DOHH2 (cell line): ENCODE results near the gene TINAGL1.

ENCODE experiments used
- H3F3A ChIP-seq: fragments of 200-600 bp; sonication (generic), shearing (Covaris generic); 2 replicates; pipeline ENCODE4 v1.6.0; 2016; ENCODE audit warnings: antibody characterized with exemption, mild to moderate bottlenecking; ENCODE audit not compliant: control insufficient read depth, insufficient read depth
- H3K27ac ChIP-seq: fragments of 200-600 bp; sonication (generic); 2 replicates; pipeline ENCODE4 v1.5.1; 2014; ENCODE audit warnings: low read depth, mild to moderate bottlenecking, low read length, moderate library complexity
- H3K27me3 ChIP-seq: fragments of 200-600 bp; sonication (generic); 2 replicates; pipeline ENCODE4 v1.6.1; 2014; ENCODE audit warnings: mild to moderate bottlenecking, low read length, mixed read lengths; ENCODE audit not compliant: control insufficient read depth
- H3K36me3 ChIP-seq: fragments of 200-600 bp; sonication (generic); 2 replicates; pipeline ENCODE4 v1.6.1; 2014; ENCODE audit warnings: mild to moderate bottlenecking, low read length, moderate library complexity, mixed read lengths; ENCODE audit not compliant: control insufficient read depth
- H3K4me1 ChIP-seq: fragments of 200-600 bp; sonication (generic); 2 replicates; pipeline ENCODE4 v1.6.1; 2014; ENCODE audit warnings: mild to moderate bottlenecking, low read length, mixed read lengths; ENCODE audit not compliant: control insufficient read depth
- H3K4me2 ChIP-seq: fragments of 200-600 bp; sonication (generic); 2 replicates; pipeline ENCODE4 v1.6.0; 2014; ENCODE audit warnings: mild to moderate bottlenecking, low read length, moderate library complexity
- H3K4me3 ChIP-seq: fragments of 200-600 bp; sonication (generic); 2 replicates; pipeline ENCODE4 v1.5.1; 2014; ENCODE audit warnings: mild to moderate bottlenecking, low read length, mixed read lengths
- H3K79me2 ChIP-seq: fragments of 200-600 bp; sonication (generic); 2 replicates; pipeline ENCODE4 v1.6.1; 2014; ENCODE audit warnings: mild to moderate bottlenecking, low read length, mixed read lengths; ENCODE audit not compliant: control insufficient read depth
- H3K9me2 ChIP-seq: fragments of 200-600 bp; sonication (generic); replicated peaks from 2 replicates; pipeline ENCODE4 v1.6.1; 2014; ENCODE audit warnings: mild to moderate bottlenecking, low read length, mixed read lengths; ENCODE audit not compliant: control insufficient read depth
- H3K9me3 ChIP-seq: fragments of 200-600 bp; sonication (generic); 2 replicates; pipeline ENCODE4 v1.6.1; 2014; ENCODE audit warnings: antibody characterized with exemption, low read length, mixed read lengths; ENCODE audit not compliant: control insufficient read depth, insufficient read depth
- H4K20me1 ChIP-seq: fragments of 200-600 bp; sonication (generic); 2 replicates; pipeline ENCODE4 v1.6.0; 2014; ENCODE audit warnings: low read depth, mild to moderate bottlenecking, antibody characterized with exemption, low read length, moderate library complexity; ENCODE audit not compliant: control insufficient read depth, insufficient read depth
- EZH2phosphoT487 ChIP-seq: fragments of 200-600 bp; sonication (generic); IDR thresholded peaks from 2 replicates; pipeline ENCODE4 v1.6.1; 2017; ENCODE audit warnings: borderline replicate concordance, mild to moderate bottlenecking, antibody characterized with exemption, low read length, moderate library complexity, mixed read lengths
- TF ChIP-seq, protein P1 (sequence below): fragments of 200-600 bp; sonication (generic); IDR thresholded peaks from one replicate; pipeline ENCODE4 v1.5.1; 2014; ENCODE audit warnings: antibody characterized with exemption, mild to moderate bottlenecking, low read depth, low read length; ENCODE audit not compliant: poor library complexity, severe bottlenecking

The TINAGL1 gene

DNA sequence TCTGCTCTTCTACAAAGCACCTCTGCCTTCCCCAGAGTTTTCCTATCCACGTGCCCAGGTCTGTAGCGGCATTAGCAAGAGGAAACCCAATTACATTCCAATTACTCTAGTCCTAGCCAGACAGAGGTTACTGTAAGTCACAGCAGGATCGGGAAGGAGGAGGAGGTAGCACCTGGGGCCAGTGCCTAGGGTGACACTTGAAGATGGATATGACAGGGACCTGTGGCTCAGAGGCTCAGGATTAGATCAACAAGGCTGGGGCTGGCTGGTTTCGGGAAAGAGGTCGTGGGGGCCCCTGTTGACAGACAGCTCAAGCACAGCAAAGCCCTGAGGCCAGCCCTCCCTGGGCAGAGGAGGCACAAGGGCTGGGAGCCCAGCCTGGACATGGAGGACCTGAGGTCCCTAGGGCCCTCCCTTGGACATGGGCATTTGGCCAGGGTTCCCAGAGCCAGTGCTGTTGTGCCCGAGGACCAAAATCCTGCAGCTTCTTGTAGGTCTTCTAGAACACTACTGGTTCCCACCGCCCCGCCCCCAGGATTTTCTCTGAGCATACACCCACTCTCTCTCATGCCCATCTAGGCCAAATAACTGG lies 38.2 kb downstream of the TINAGL1 start:
- Histone ChIP-seq H3K27ac (no peak overlapping the region), H3K27me3 (peaks cover 20% of the 10 kb centered on the region), H3K4me3 (no peak overlapping the region), H3K36me3 (no peaks in the 10 kb centered on the region), H3K4me1 (peaks cover 9% of the 10 kb centered on the region), H3K9me3 (no peaks in the 10 kb centered on the region), H3K9me2 (no peaks in the 10 kb centered on the region), H3K4me2 (no peak overlapping the region), H4K20me1 (no peaks in the 10 kb centered on the region), H3K79me2 (no peaks in the 10 kb centered on the region), H3F3A (0 out of 2 replicates have a peak, but pooled peaks cover 4% of the 10 kb centered on the region)
- TF ChIP-seq EZH2phosphoT487, result no peak
- TF ChIP-seq, protein P1, sequence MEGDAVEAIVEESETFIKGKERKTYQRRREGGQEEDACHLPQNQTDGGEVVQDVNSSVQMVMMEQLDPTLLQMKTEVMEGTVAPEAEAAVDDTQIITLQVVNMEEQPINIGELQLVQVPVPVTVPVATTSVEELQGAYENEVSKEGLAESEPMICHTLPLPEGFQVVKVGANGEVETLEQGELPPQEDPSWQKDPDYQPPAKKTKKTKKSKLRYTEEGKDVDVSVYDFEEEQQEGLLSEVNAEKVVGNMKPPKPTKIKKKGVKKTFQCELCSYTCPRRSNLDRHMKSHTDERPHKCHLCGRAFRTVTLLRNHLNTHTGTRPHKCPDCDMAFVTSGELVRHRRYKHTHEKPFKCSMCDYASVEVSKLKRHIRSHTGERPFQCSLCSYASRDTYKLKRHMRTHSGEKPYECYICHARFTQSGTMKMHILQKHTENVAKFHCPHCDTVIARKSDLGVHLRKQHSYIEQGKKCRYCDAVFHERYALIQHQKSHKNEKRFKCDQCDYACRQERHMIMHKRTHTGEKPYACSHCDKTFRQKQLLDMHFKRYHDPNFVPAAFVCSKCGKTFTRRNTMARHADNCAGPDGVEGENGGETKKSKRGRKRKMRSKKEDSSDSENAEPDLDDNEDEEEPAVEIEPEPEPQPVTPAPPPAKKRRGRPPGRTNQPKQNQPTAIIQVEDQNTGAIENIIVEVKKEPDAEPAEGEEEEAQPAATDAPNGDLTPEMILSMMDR, result no peak

DNA sequence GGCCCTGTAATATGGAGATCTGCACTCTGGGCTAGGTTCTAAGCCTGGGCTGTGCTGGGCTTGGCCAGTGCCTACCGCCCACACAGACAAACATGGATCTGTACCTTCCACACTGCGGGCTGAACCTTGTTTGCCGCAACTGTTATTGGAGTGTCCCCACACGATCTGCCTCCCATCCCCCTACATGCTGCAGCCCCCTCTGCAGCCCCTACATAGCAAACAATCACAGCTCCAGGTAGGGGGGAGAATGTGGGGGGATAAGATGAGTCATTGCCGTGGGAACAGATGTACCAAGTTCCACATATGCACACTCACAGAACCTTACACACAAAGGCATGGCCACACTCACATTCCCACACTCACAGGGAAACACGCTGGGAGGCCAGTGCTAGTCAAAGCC lies 39.1 kb downstream of the TINAGL1 start:
- H4K20me1 ChIP-seq, result no peaks in the 10 kb centered on the region
- TF ChIP-seq EZH2phosphoT487, result no peak
- TF ChIP-seq, protein P1, result no peak
- H3F3A ChIP-seq, result no peaks in the 10 kb centered on the region
- no peaks in the 10 kb centered on the region for H3K36me3 ChIP-seq
- no peak overlapping the region for H3K4me2 ChIP-seq
- H3K4me1 ChIP-seq, result peaks cover 9% of the 10 kb centered on the region
- H3K9me2 ChIP-seq, result no peaks in the 10 kb centered on the region
- H3K27ac ChIP-seq, result no peak overlapping the region
- H3K27me3 ChIP-seq, result peaks cover 21% of the 10 kb centered on the region
- H3K79me2 ChIP-seq, result no peaks in the 10 kb centered on the region
- no peaks in the 10 kb centered on the region for H3K9me3 ChIP-seq
- H3K4me3 ChIP-seq, result no peak overlapping the region

DNA sequence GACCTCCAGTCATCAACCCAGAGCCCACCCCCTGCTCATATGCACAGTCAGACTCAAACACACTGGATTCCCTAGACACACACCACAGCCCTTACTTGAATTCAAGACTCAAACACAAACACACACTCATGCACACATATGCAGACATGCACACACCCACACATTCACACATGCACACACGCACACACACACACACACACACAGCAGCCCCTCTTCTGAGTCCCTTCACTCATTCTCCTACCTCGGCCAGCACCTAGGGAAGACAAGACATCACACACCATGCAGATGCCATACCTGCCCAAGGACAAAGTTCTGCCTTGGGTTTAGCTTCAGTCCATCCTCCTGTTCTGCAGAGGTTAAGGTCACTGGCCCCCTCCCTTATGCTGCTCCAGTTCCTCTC lies 39.6 kb downstream of the TINAGL1 start:
- Histone ChIP-seq H3K9me3 (no peaks in the 10 kb centered on the region), H4K20me1 (no peaks in the 10 kb centered on the region), H3K9me2 (no peaks in the 10 kb centered on the region), H3K4me3 (no peak overlapping the region), H3K4me2 (no peak overlapping the region), H3K36me3 (no peaks in the 10 kb centered on the region), H3K4me1 (peaks cover 9% of the 10 kb centered on the region), H3F3A (no peaks in the 10 kb centered on the region), H3K27ac (no peak overlapping the region), H3K27me3 (peaks cover 21% of the 10 kb centered on the region), H3K79me2 (no peaks in the 10 kb centered on the region)
- no peak for TF ChIP-seq EZH2phosphoT487
- TF ChIP-seq, protein P1, result no peak
